GM23338 (cell line): ENCODE measurements around the gene HSDL1. TPM values are rescaled to one million over a fixed set of nuclear protein-coding genes. Genes with fewer than 3 reads are reported as not detected.

Source experiments
- ATAC-seq: fragments of 200-7000 bp; cut with Tn5 transposase; 3 replicates; pipeline ENCODE4 v1.9.1; 2020
- DNase-seq: peaks from one replicate; pipeline ENCODE4 v3.0.0-alpha.2; 2015; ENCODE audit warnings: low spot score
- H2AFZ ChIP-seq: fragments of 200-600 bp; sonication (generic); 2 replicates; pipeline ENCODE4 v1.8.0; 2016; ENCODE audit warnings: antibody characterized with exemption, mild to moderate bottlenecking, moderate library complexity
- H3F3A ChIP-seq: fragments of 200-600 bp; sonication (generic); replicated peaks from 2 replicates; pipeline ENCODE4 v1.8.0; 2017; ENCODE audit warnings: antibody characterized with exemption, mixed run types, low read depth
- H3K27ac ChIP-seq: fragments of 200-600 bp; sonication (generic); 2 replicates; pipeline ENCODE4 v1.6.1; 2016; ENCODE audit warnings: low read depth
- H3K27me3 ChIP-seq: fragments of 200-600 bp; sonication (generic); 2 replicates; pipeline ENCODE4 v1.8.0; 2016; ENCODE audit warnings: mild to moderate bottlenecking, mixed run types, moderate library complexity; ENCODE audit not compliant: insufficient read depth
- H3K36me3 ChIP-seq: fragments of 200-600 bp; sonication (generic); 2 replicates; pipeline ENCODE4 v1.8.0; 2016; ENCODE audit warnings: mild to moderate bottlenecking; ENCODE audit not compliant: insufficient read depth
- H3K4me1 ChIP-seq: fragments of 200-600 bp; sonication (generic); 2 replicates; pipeline ENCODE4 v1.8.0; 2016; ENCODE audit warnings: mild to moderate bottlenecking, moderate library complexity; ENCODE audit not compliant: insufficient read depth
- H3K4me2 ChIP-seq: fragments of 200-600 bp; sonication (generic); 2 replicates; pipeline ENCODE4 v1.7.1; 2017; ENCODE audit warnings: mixed run types
- H3K4me3 ChIP-seq: fragments of 200-600 bp; sonication (generic); 2 replicates; pipeline ENCODE4 v1.6.1; 2016; ENCODE audit warnings: mixed run types
- H3K79me2 ChIP-seq: fragments of 200-600 bp; sonication (generic); replicated peaks from 2 replicates; pipeline ENCODE4 v1.8.0; 2017; ENCODE audit warnings: mild to moderate bottlenecking; ENCODE audit not compliant: insufficient read depth
- H3K9me2 ChIP-seq: fragments of 200-600 bp; sonication (generic); 2 replicates; pipeline ENCODE4 v1.8.0; 2017; ENCODE audit not compliant: insufficient read depth
- H4K20me1 ChIP-seq: fragments of 200-600 bp; sonication (generic); replicated peaks from 2 replicates; pipeline ENCODE4 v1.8.0; 2017; ENCODE audit warnings: mild to moderate bottlenecking; ENCODE audit not compliant: insufficient read depth
- H3K27ac Mint-ChIP-seq: 2 replicates; pipeline ENCODE4 v1.8.0; 2020; ENCODE audit warnings: inconsistent platforms, mild to moderate bottlenecking, moderate library complexity, mixed read lengths
- H3K27me3 Mint-ChIP-seq: 3 replicates; pipeline ENCODE4 v1.8.0; 2022; ENCODE audit warnings: low read depth, mild to moderate bottlenecking, moderate library complexity, mixed read lengths, inconsistent platforms; ENCODE audit not compliant: insufficient read depth, poor library complexity
- H3K36me3 Mint-ChIP-seq: 3 replicates; pipeline ENCODE4 v1.8.0; 2021; ENCODE audit warnings: low read depth, mild to moderate bottlenecking, inconsistent platforms, moderate library complexity, mixed read lengths
- H3K4me1 Mint-ChIP-seq: 3 replicates; pipeline ENCODE4 v1.8.0; 2020; ENCODE audit warnings: mild to moderate bottlenecking, inconsistent platforms, mixed read lengths
- H3K4me3 Mint-ChIP-seq: 3 replicates; pipeline ENCODE4 v1.8.0; 2021; ENCODE audit warnings: moderate library complexity, mild to moderate bottlenecking, inconsistent platforms, mixed read lengths
- H3K9me3 Mint-ChIP-seq: 3 replicates; pipeline ENCODE4 v1.8.0; 2020; ENCODE audit warnings: moderate library complexity, mild to moderate bottlenecking, inconsistent platforms, mixed read lengths
- CREB1 ChIP-seq: fragments of 250-450 bp; sonication (Bioruptor Pico); IDR thresholded peaks from 2 replicates; pipeline ENCODE4 v1.5.0; 2020; ENCODE audit warnings: low read depth, mild to moderate bottlenecking, moderate library complexity
- EZH2 ChIP-seq: fragments of 200-600 bp; sonication (generic); IDR thresholded peaks from one replicate; pipeline ENCODE4 v1.8.0; 2017; ENCODE audit warnings: antibody characterized with exemption, mild to moderate bottlenecking, low read depth; ENCODE audit not compliant: unreplicated experiment
- NANOG ChIP-seq: IDR thresholded peaks from 2 replicates; pipeline ENCODE4 v1.6.1; 2016; ENCODE audit warnings: antibody characterized with exemption, borderline replicate concordance
- POLR2AphosphoS5 ChIP-seq: IDR thresholded peaks from 2 replicates; pipeline ENCODE4 v1.6.1; 2016; ENCODE audit warnings: antibody characterized with exemption, low read depth
- STAT1 ChIP-seq: IDR thresholded peaks from one replicate; pipeline ENCODE4 v1.6.1; 2016; ENCODE audit warnings: antibody characterized with exemption; ENCODE audit not compliant: unreplicated experiment
- ZNF114 ChIP-seq: fragments of 250-450 bp; sonication (Bioruptor Pico); IDR thresholded peaks from 2 replicates; pipeline ENCODE4 v1.5.0; 2020; ENCODE audit warnings: mild to moderate bottlenecking, moderate library complexity
- ZNF331 ChIP-seq: fragments of 250-450 bp; sonication (Bioruptor Pico); IDR thresholded peaks from 2 replicates; pipeline ENCODE4 v1.5.0; 2020; ENCODE audit warnings: low read depth, mild to moderate bottlenecking, moderate library complexity
- polyA plus RNA-seq: library from polyadenylated mRNA; unstranded; fragments of >200 nt; fragmentation: Nextera tagmentation; extraction: Ambion mirVana; gene quantifications from 2 replicates; pipeline ENCODE4 v1.2.1, GENCODE V29; 2016
- total RNA-seq: library from RNA; depleted of rRNA; stranded (reverse); fragments of >200 nt; shearing (Covaris generic); gene quantifications from 2 replicates; pipeline ENCODE4 v1.2.3, GENCODE V29; 2014
- TF ChIP-seq, protein P1 (sequence below), 2 experiments: fragments of 200-600 bp in 1 of 2; sonication (generic) in 1 of 2; conservative IDR thresholded peaks; 2 replicates each; pipeline versions ENCODE4 v1.5.1 to v1.6.1; 2016 to 2017; ENCODE audit warnings: antibody characterized with exemption in 2 of 2, low read depth in 2 of 2, mild to moderate bottlenecking in 2 of 2, moderate library complexity in 1 of 2
- TF ChIP-seq, protein P2 (sequence below): fragments of 250-450 bp; sonication (Bioruptor Pico); IDR thresholded peaks from 2 replicates; pipeline ENCODE4 v1.5.0; 2020; ENCODE audit warnings: mild to moderate bottlenecking, moderate library complexity
- TF ChIP-seq, protein P3 (sequence below): IDR thresholded peaks from one replicate; pipeline ENCODE4 v1.6.1; 2018; ENCODE audit warnings: antibody characterized with exemption; ENCODE audit not compliant: unreplicated experiment

The HSDL1 gene
- total and polyA plus RNA-seq, 2 experiments from 2014 or later = 16.6 to 46.1 TPM

DNA sequence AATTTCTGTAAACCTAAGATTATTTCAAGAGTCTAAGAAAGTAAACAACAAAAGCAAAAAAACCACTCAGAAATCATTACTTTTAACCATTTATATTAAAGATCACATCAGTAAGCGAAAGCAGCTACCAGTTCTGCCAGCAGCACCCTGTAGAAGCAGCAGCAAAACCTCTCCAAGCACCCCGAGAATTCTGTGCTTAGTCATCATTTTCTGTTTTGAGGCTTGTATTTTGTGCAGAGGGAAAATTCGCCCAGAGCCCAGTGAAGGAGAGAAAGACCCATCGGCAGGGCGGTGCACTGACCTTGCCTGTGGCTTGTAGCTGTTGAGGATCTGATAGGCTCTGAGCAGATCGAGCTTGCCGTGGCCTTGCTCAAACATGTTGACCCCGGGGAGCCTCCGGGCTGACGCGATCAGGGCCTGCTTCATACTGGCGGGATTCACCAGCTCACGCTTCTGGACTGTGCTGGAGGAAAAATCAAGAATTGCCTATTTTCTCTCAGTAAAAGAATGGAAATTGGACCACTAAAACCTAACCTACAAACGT is 63.5 kb downstream of the HSDL1 start:
- H3F3A ChIP-seq = no peaks in the 10 kb centered on the region
- peaks cover 9% of the 10 kb centered on the region; the same call in 1 of the 2 replicates for H4K20me1 ChIP-seq
- H3K9me3 Mint-ChIP-seq = no peaks in the 10 kb centered on the region
- no peak overlapping the region for H2AFZ ChIP-seq
- H3K4me3 ChIP-seq = no peak overlapping the region
- peaks cover 33% of the 10 kb centered on the region for H3K36me3 Mint-ChIP-seq
- H3K4me2 ChIP-seq = no peak overlapping the region
- no peaks in the 10 kb centered on the region for H3K9me2 ChIP-seq
- H3K4me1 ChIP-seq = no peaks in the 10 kb centered on the region
- no peaks in the 10 kb centered on the region for H3K4me1 Mint-ChIP-seq
- no peak overlapping the region for H3K27ac Mint-ChIP-seq
- TF ChIP-seq CREB1 (CRISPR knock-in tag) = no peak
- no peak for TF ChIP-seq NANOG
- TF ChIP-seq, protein P1, sequence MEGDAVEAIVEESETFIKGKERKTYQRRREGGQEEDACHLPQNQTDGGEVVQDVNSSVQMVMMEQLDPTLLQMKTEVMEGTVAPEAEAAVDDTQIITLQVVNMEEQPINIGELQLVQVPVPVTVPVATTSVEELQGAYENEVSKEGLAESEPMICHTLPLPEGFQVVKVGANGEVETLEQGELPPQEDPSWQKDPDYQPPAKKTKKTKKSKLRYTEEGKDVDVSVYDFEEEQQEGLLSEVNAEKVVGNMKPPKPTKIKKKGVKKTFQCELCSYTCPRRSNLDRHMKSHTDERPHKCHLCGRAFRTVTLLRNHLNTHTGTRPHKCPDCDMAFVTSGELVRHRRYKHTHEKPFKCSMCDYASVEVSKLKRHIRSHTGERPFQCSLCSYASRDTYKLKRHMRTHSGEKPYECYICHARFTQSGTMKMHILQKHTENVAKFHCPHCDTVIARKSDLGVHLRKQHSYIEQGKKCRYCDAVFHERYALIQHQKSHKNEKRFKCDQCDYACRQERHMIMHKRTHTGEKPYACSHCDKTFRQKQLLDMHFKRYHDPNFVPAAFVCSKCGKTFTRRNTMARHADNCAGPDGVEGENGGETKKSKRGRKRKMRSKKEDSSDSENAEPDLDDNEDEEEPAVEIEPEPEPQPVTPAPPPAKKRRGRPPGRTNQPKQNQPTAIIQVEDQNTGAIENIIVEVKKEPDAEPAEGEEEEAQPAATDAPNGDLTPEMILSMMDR (conservative IDR thresholded peaks at IDR 0.05; ENCODE audit: low read depth in 2 of 2) = no peak
- no peak for TF ChIP-seq ZNF331 (CRISPR knock-in tag)
- TF ChIP-seq STAT1 = no peak
- no peak for TF ChIP-seq ZNF114 (CRISPR knock-in tag)
- no peak for TF ChIP-seq POLR2AphosphoS5
- TF ChIP-seq, protein P2, sequence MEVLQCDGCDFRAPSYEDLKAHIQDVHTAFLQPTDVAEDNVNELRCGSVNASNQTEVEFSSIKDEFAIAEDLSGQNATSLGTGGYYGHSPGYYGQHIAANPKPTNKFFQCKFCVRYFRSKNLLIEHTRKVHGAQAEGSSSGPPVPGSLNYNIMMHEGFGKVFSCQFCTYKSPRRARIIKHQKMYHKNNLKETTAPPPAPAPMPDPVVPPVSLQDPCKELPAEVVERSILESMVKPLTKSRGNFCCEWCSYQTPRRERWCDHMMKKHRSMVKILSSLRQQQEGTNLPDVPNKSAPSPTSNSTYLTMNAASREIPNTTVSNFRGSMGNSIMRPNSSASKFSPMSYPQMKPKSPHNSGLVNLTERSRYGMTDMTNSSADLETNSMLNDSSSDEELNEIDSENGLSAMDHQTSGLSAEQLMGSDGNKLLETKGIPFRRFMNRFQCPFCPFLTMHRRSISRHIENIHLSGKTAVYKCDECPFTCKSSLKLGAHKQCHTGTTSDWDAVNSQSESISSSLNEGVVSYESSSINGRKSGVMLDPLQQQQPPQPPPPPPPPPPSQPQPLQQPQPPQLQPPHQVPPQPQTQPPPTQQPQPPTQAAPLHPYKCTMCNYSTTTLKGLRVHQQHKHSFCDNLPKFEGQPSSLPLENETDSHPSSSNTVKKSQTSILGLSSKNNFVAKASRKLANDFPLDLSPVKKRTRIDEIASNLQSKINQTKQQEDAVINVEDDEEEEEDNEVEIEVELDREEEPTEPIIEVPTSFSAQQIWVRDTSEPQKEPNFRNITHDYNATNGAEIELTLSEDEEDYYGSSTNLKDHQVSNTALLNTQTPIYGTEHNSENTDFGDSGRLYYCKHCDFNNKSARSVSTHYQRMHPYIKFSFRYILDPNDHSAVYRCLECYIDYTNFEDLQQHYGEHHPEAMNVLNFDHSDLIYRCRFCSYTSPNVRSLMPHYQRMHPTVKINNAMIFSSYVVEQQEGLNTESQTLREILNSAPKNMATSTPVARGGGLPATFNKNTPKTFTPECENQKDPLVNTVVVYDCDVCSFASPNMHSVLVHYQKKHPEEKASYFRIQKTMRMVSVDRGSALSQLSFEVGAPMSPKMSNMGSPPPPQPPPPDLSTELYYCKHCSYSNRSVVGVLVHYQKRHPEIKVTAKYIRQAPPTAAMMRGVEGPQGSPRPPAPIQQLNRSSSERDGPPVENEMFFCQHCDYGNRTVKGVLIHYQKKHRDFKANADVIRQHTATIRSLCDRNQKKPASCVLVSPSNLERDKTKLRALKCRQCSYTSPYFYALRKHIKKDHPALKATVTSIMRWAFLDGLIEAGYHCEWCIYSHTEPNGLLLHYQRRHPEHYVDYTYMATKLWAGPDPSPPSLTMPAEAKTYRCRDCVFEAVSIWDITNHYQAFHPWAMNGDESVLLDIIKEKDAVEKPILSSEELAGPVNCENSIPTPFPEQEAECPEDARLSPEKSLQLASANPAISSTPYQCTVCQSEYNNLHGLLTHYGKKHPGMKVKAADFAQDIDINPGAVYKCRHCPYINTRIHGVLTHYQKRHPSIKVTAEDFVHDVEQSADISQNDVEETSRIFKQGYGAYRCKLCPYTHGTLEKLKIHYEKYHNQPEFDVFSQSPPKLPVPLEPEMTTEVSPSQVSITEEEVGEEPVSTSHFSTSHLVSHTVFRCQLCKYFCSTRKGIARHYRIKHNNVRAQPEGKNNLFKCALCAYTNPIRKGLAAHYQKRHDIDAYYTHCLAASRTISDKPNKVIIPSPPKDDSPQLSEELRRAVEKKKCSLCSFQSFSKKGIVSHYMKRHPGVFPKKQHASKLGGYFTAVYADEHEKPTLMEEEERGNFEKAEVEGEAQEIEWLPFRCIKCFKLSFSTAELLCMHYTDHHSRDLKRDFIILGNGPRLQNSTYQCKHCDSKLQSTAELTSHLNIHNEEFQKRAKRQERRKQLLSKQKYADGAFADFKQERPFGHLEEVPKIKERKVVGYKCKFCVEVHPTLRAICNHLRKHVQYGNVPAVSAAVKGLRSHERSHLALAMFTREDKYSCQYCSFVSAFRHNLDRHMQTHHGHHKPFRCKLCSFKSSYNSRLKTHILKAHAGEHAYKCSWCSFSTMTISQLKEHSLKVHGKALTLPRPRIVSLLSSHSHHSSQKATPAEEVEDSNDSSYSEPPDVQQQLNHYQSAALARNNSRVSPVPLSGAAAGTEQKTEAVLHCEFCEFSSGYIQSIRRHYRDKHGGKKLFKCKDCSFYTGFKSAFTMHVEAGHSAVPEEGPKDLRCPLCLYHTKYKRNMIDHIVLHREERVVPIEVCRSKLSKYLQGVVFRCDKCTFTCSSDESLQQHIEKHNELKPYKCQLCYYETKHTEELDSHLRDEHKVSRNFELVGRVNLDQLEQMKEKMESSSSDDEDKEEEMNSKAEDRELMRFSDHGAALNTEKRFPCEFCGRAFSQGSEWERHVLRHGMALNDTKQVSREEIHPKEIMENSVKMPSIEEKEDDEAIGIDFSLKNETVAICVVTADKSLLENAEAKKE (CRISPR knock-in tag) = no peak
- TF ChIP-seq EZH2 = no peak
- TF ChIP-seq, protein P3, sequence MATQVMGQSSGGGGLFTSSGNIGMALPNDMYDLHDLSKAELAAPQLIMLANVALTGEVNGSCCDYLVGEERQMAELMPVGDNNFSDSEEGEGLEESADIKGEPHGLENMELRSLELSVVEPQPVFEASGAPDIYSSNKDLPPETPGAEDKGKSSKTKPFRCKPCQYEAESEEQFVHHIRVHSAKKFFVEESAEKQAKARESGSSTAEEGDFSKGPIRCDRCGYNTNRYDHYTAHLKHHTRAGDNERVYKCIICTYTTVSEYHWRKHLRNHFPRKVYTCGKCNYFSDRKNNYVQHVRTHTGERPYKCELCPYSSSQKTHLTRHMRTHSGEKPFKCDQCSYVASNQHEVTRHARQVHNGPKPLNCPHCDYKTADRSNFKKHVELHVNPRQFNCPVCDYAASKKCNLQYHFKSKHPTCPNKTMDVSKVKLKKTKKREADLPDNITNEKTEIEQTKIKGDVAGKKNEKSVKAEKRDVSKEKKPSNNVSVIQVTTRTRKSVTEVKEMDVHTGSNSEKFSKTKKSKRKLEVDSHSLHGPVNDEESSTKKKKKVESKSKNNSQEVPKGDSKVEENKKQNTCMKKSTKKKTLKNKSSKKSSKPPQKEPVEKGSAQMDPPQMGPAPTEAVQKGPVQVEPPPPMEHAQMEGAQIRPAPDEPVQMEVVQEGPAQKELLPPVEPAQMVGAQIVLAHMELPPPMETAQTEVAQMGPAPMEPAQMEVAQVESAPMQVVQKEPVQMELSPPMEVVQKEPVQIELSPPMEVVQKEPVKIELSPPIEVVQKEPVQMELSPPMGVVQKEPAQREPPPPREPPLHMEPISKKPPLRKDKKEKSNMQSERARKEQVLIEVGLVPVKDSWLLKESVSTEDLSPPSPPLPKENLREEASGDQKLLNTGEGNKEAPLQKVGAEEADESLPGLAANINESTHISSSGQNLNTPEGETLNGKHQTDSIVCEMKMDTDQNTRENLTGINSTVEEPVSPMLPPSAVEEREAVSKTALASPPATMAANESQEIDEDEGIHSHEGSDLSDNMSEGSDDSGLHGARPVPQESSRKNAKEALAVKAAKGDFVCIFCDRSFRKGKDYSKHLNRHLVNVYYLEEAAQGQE = no peak
- H3K4me3 Mint-ChIP-seq = no peak overlapping the region
- peaks cover 1% of the 10 kb centered on the region for H3K27me3 Mint-ChIP-seq
- H3K36me3 ChIP-seq = peaks cover 18% of the 10 kb centered on the region
- no peaks in the 10 kb centered on the region for H3K27me3 ChIP-seq
- no peak for ATAC-seq
- H3K79me2 ChIP-seq = no peaks in the 10 kb centered on the region
- no peak for DNase-seq
- H3K27ac ChIP-seq = no peak overlapping the region
